ENCODE results near the gene KPTN.
"Not testable (repeated sequence)": the region's sequence is repeated elsewhere in the genome, so short reads cannot be mapped to it uniquely, and the experiment has no call there.

KPTN gene

GRCh38 chr19:47490847-47491246 lies 6.8 kb upstream of the KPTN start:
- DNase-seq = no peak

GRCh38 chr19:47490031-47490430 lies 6.0 kb upstream of the KPTN start:
- DNase-seq = no peak

- DNase-seq = no peak
Measured at GRCh38 chr19:47489072-47489914, 5.3 kb upstream of the KPTN start.

GRCh38 chr19:47487551-47488515 lies 3.8 kb upstream of the KPTN start:
- DNase-seq = no peak

- DNase-seq = no peak
Measured at GRCh38 chr19:47486900-47487299, 2.9 kb upstream of the KPTN start.

- DNase-seq = not testable (repeated sequence)
Measured at GRCh38 chr19:47486220-47486619, 2.2 kb upstream of the KPTN start.

GRCh38 chr19:47485210-47485609 lies 1.2 kb upstream of the KPTN start:
- DNase-seq = no peak

- no peak for DNase-seq
Measured at GRCh38 chr19:47483200-47483599, 819 bp downstream of the KPTN start.

GRCh38 chr19:47481460-47482052 lies 2.5 kb downstream of the KPTN start:
- DNase-seq = no peak

GRCh38 chr19:47480658-47481057 lies 3.4 kb downstream of the KPTN start:
- no peak for DNase-seq

- no peak for DNase-seq
Measured at GRCh38 chr19:47479701-47480503, 4.1 kb downstream of the KPTN start.

GRCh38 chr19:47476438-47476972 lies 7.5 kb downstream of the KPTN start:
- no peak for DNase-seq

GRCh38 chr19:47475465-47475864 lies 8.6 kb downstream of the KPTN start:
- no peak for DNase-seq

GRCh38 chr19:47473336-47473735 lies 10.7 kb downstream of the KPTN start:
- no peak for DNase-seq

- DNase-seq = peak; percentile 51
Measured at GRCh38 chr19:47471733-47472457, 12.1 kb downstream of the KPTN start, which contains the start of gene SLC8A2. TSS of gene SLC8A2 (minus strand) at chr19:47471893. CDS start at chr19:47466403, 5,490 bp downstream.

- DNase-seq = no peak
Measured at GRCh38 chr19:47471381-47471732, 12.7 kb downstream of the KPTN start.

- DNase-seq = no peak
Measured at GRCh38 chr19:47470447-47471195, 13.4 kb downstream of the KPTN start.

- DNase-seq = no peak
Measured at GRCh38 chr19:47469719-47470118, 14.3 kb downstream of the KPTN start.

- DNase-seq = no peak
Measured at GRCh38 chr19:47469363-47469700, 14.7 kb downstream of the KPTN start.

GRCh38 chr19:47467914-47468313 lies 16.1 kb downstream of the KPTN start:
- no peak for DNase-seq

GRCh38 chr19:47465957-47466356 lies 18.1 kb downstream of the KPTN start:
- no peak for DNase-seq
